Testis (tissue), 2 donors: Measurements from ENCODE around the gene CNTLN.

Experiments
- CTCF ChIP-seq, 3 experiments: fragments of 450-650 bp in 2 of 3; fragments of 200-600 bp in 1 of 3; sonication (generic) in 1 of 3; IDR thresholded peaks; one replicate each; pipeline ENCODE4 v1.5.1; 2016 to 2019; ENCODE audit warnings: antibody characterized with exemption in 3 of 3, mild to moderate bottlenecking in 2 of 3, moderate library complexity in 1 of 3
- POLR2A ChIP-seq: fragments of 450-650 bp; IDR thresholded peaks from one replicate; pipeline ENCODE4 v1.6.1; 2017; ENCODE audit warnings: antibody characterized with exemption, mild to moderate bottlenecking, moderate library complexity

DNA sequence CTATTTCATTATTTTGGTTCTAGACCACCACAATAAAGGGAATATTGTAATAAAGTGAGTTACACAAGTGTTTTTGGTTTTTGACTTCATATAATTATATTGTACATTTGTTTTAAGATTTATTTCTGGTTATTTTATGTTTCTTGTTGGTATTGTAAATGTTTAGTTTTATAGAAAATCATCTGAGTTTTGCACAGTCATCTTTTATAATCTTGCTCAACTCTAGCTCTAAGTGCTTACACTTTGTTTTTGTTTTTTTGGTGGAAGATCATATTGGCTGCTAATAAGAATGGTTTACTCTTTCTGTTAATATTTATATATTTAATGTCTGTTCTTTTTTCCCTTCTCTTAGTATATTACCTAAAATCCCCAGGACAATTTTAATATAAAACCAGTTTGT lies 135.0 kb downstream of the CNTLN start:
- TF ChIP-seq CTCF (IDR thresholded peaks at IDR 0.05) = no peak
- TF ChIP-seq POLR2A = no peak
